Left ventricle myocardium inferior (tissue), 1 donor: ENCODE data around the gene TMC1. TPM values are rescaled to one million over a fixed set of nuclear protein-coding genes. Genes with fewer than 3 reads are reported as not detected.

Experiments
- DNase-seq: peaks from one replicate; pipeline ENCODE4 v3.0.0-alpha.2; 2020
- H3K27ac ChIP-seq: fragments of 200-600 bp; replicated peaks from 2 replicates; pipeline ENCODE4 v1.8.0; 2021
- H3K27me3 ChIP-seq: fragments of 200-600 bp; 2 replicates; pipeline ENCODE4 v1.8.0; 2021; ENCODE audit warnings: low read depth
- H3K36me3 ChIP-seq: fragments of 200-600 bp; 2 replicates; pipeline ENCODE4 v1.8.0; 2021
- H3K4me1 ChIP-seq: fragments of 200-600 bp; 2 replicates; pipeline ENCODE4 v1.8.0; 2021
- H3K4me3 ChIP-seq: fragments of 200-600 bp; 2 replicates; pipeline ENCODE4 v1.8.0; 2021; ENCODE audit warnings: mild to moderate bottlenecking, moderate library complexity
- H3K9me3 ChIP-seq: fragments of 200-600 bp; replicated peaks from 2 replicates; pipeline ENCODE4 v1.8.0; 2021
- intact Hi-C: fragments of 100-400 bp; cut with micrococcal nuclease; formaldehyde crosslinking; loops from one replicate; pipeline ENCODE4 v1.11.0; 2022
- total RNA-seq: library from RNA; stranded (reverse); fragmentation: NEBNext Ultra II Directional; extraction: Animal tissue kit (Norgen Biotek cat#: 25700); gene quantifications from one replicate; pipeline ENCODE4 v1.2.1, GENCODE V29; 2021
- TF ChIP-seq, protein P1 (sequence below): fragments of 200-600 bp; IDR thresholded peaks from 2 replicates; pipeline ENCODE4 v1.8.0; 2021; ENCODE audit warnings: antibody characterized with exemption, mild to moderate bottlenecking, borderline replicate concordance
- donor health status: DM: no; HTN: yes; CAD: no; lungs with severe emphysema.

Gene TMC1
- total RNA-seq, 1 donor from 2014 or later = 0.25 TPM

DNA sequence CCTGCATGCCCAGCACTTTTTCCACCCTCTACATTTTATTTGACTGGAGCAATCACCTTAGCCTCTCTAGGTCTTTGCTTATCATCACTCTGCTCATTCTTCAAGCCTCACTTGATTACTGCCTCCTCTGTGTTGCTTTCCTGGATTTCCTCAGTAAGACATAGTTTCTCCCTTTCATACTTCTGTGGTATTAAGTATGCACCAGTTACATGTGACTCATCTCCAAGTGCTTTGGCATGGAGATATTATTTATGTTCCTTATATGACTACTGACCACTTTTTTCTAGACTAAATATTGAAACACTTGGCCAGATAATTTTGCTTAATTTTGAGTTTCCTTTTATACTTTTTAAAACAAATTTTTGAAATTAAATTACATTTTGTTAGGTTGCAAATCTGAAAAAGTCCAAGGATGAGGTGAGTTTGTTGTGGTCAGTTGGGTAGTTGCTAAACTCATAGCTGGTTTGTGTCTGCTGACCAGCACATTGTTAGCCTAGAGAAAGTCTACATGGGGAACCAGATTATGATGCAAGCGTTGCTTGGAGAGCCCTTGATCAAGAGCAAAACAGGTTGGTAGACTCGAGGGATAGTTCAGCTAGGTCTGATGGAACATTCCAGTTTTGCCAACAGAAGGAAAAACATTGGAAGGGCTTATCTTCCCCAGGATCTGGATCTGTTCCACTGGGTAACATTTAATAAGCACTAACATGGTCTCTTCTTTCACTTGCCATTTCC lies 140.2 kb downstream of the TMC1 start:
- Histone ChIP-seq H3K27me3 (no peaks in the 10 kb centered on the region), H3K4me1 (no peaks in the 10 kb centered on the region), H3K36me3 (no peaks in the 10 kb centered on the region), H3K9me3 (peaks cover 8% of the 10 kb centered on the region), H3K4me3 (no peak overlapping the region), H3K27ac (no peak overlapping the region)
- no peak for DNase-seq
- intact Hi-C loops = no loop called here
- TF ChIP-seq, protein P1, sequence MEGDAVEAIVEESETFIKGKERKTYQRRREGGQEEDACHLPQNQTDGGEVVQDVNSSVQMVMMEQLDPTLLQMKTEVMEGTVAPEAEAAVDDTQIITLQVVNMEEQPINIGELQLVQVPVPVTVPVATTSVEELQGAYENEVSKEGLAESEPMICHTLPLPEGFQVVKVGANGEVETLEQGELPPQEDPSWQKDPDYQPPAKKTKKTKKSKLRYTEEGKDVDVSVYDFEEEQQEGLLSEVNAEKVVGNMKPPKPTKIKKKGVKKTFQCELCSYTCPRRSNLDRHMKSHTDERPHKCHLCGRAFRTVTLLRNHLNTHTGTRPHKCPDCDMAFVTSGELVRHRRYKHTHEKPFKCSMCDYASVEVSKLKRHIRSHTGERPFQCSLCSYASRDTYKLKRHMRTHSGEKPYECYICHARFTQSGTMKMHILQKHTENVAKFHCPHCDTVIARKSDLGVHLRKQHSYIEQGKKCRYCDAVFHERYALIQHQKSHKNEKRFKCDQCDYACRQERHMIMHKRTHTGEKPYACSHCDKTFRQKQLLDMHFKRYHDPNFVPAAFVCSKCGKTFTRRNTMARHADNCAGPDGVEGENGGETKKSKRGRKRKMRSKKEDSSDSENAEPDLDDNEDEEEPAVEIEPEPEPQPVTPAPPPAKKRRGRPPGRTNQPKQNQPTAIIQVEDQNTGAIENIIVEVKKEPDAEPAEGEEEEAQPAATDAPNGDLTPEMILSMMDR = no peak

DNA sequence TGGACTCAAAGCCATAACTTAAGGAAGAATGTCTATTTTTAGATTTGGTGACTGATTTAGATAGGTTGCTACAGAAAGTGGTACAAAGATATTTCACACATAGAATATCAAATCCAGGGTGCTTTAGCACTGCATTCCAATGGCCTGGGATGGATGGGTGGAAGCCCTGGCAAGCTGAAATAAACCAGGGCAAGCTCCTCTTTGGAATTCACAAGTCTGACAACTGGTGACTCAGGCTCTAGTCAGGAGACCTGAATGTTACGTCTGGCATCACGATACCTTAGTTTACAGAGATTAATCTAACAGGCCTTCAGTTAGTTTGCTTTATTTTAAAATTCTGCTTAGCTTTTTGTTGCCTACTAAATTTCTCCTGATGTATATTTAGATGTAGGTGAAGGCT lies 144.0 kb downstream of the TMC1 start:
- Histone ChIP-seq H3K36me3 (no peaks in the 10 kb centered on the region), H3K4me3 (no peak overlapping the region), H3K27ac (no peak overlapping the region), H3K9me3 (peaks cover 8% of the 10 kb centered on the region), H3K4me1 (no peaks in the 10 kb centered on the region), H3K27me3 (no peaks in the 10 kb centered on the region)
- TF ChIP-seq, protein P1 = no peak
- intact Hi-C loops = no loop called here
- no peak for DNase-seq

DNA sequence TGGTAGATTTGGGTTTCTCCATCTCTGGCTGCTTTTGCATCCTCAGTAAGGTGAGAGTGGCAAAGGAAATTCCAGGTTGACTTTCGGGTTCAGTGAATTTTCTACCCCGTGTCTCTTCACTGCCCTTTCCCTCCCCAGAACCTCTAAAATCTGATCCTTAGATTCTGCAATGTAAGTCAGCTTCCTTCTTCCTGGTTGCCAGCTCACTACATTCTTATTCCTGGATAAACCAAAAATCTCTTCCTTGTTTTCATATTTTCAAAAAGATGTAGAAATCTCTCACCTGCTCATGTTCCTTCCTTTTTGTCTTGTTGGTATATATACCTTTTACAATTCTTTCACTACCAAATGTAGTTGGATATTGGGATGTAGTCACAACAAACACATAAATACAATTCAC lies 145.8 kb downstream of the TMC1 start:
- intact Hi-C loops = no loop called here
- H3K9me3 ChIP-seq = peaks cover 12% of the 10 kb centered on the region
- no peaks in the 10 kb centered on the region for H3K27me3 ChIP-seq
- H3K4me1 ChIP-seq = no peaks in the 10 kb centered on the region
- TF ChIP-seq, protein P1 = no peak
- no peak for DNase-seq
- H3K27ac ChIP-seq = no peak overlapping the region
- no peak overlapping the region for H3K4me3 ChIP-seq
- no peaks in the 10 kb centered on the region for H3K36me3 ChIP-seq

DNA sequence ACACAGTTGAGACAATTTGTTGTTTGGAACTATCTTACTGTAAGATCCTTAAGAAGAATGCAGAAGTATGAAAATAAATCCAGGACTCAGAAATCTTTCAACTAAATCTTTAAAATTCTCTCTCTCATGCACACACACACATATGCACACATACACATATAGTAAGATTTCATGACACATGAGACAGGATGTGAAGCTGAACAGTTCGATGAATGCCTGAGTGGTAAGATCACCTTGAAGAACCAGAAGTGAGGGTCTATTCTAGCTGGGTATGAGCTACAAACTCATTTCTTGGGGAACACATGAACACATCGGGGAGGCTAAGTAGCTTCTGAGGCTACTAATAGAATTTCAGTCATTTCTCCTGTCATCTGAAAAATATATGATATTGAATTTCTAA lies 153.6 kb downstream of the TMC1 start:
- Histone ChIP-seq H3K36me3 (no peaks in the 10 kb centered on the region), H3K27ac (no peak overlapping the region), H3K4me1 (no peaks in the 10 kb centered on the region), H3K27me3 (no peaks in the 10 kb centered on the region), H3K4me3 (no peak overlapping the region), H3K9me3 (peaks cover 8% of the 10 kb centered on the region)
- intact Hi-C loops = no loop called here
- no peak for DNase-seq
- TF ChIP-seq, protein P1 = no peak

DNA sequence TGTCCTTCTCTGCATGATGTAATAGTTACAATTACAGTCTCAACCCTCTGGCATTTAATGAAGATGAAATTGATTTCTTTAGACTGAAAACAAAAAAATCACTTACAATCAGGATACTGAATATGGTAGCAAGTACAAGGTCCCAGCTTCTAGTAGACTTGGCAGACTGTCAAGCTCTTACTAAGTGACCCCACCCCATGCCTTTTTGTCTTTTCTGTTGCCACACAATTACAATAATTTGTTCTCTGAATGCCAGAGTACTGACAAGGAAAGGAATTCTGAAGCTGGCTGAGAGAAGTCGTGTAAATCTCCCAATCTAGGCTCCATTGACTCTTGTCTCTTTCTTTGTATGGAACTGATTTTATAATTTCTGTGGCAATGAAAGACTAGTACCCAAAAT lies 154.2 kb downstream of the TMC1 start:
- Histone ChIP-seq H3K4me3 (no peak overlapping the region), H3K36me3 (no peaks in the 10 kb centered on the region), H3K27me3 (no peaks in the 10 kb centered on the region), H3K27ac (no peak overlapping the region), H3K4me1 (no peaks in the 10 kb centered on the region), H3K9me3 (peaks cover 8% of the 10 kb centered on the region)
- TF ChIP-seq, protein P1 = no peak
- DNase-seq = no peak
- intact Hi-C loops = no loop called here
